Measurements from ENCODE around the gene SULT1C4.

DNA sequence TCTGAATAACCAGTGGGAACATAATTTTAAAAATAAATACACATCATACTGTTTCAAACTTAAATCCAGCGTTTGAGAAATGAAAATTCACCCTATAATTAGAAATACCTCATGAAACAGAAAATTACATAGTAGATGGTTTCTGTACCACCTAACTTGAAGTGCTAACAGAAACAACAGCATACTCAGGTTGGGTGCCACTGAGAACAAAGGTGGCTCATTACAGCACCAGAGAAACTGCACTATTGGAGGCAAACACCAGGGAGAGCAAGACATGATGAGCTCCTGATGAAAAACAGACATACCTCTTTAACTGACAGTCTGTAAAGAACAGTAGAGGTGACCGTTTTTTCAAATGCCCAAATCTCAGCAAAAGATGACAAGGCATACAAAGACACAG, 12.6 kb downstream of the SULT1C4 start:
- TF ChIP-seq EZH2phosphoT487 (IDR thresholded peaks at IDR 0.05; ENCODE audit: unreplicated experiment) (no peak), POLR2AphosphoS5 (IDR thresholded peaks at IDR 0.05; ENCODE audit: low read depth) (no peak), JUNB (IDR thresholded peaks at IDR 0.05; ENCODE audit: unreplicated experiment) (no peak), EZH2 (IDR thresholded peaks at IDR 0.05; ENCODE audit: low read depth, unreplicated experiment) (no peak), CREB1 (CRISPR knock-in tag; IDR thresholded peaks at IDR 0.05; ENCODE audit: low read depth) (no peak), ETS1 (IDR thresholded peaks at IDR 0.05) (no peak), REST (IDR thresholded peaks at IDR 0.05; ENCODE audit: unreplicated experiment) (no peak), ZNF331 (CRISPR knock-in tag; IDR thresholded peaks at IDR 0.05; ENCODE audit: low read depth) (no peak)
- TF ChIP-seq, protein P1, sequence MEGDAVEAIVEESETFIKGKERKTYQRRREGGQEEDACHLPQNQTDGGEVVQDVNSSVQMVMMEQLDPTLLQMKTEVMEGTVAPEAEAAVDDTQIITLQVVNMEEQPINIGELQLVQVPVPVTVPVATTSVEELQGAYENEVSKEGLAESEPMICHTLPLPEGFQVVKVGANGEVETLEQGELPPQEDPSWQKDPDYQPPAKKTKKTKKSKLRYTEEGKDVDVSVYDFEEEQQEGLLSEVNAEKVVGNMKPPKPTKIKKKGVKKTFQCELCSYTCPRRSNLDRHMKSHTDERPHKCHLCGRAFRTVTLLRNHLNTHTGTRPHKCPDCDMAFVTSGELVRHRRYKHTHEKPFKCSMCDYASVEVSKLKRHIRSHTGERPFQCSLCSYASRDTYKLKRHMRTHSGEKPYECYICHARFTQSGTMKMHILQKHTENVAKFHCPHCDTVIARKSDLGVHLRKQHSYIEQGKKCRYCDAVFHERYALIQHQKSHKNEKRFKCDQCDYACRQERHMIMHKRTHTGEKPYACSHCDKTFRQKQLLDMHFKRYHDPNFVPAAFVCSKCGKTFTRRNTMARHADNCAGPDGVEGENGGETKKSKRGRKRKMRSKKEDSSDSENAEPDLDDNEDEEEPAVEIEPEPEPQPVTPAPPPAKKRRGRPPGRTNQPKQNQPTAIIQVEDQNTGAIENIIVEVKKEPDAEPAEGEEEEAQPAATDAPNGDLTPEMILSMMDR (conservative IDR thresholded peaks at IDR 0.05; ENCODE audit: low read depth in 2 of 2), result no peak

All from GM23338 (cell line).